GM12878 (cell line): ENCODE data around the gene VMP1. TPM values are rescaled to one million over a fixed set of nuclear protein-coding genes. Genes with fewer than 3 reads are reported as not detected.

Experiments
- ATAC-seq: fragments of 200-7000 bp; cut with Tn5 transposase; 3 replicates; pipeline ENCODE4 v1.9.1; 2020; ENCODE audit warnings: mild to moderate bottlenecking, moderate library complexity
- BruUV-seq: library from RNA; stranded (reverse); fragments of 400-500 nt; replicated peaks from 2 replicates; lab custom pipeline; 2021; lab: Mats Ljungman, UMichigan
- CTCF ChIA-PET: fragments of 300-600 bp; sonication (Branson Sonifier 250); formaldehyde crosslinking; extraction: SDS; loops from one replicate; lab custom pipeline; 2021; ENCODE audit warnings: inconsistent platforms; lab: Yijun Ruan, JAX
- POLR2A ChIA-PET: fragments of 350-600 bp; formaldehyde crosslinking; extraction: SDS; loops from one replicate; lab custom pipeline; 2021; ENCODE audit warnings: inconsistent platforms; lab: Charles Lee
- RAD21 ChIA-PET: fragments of 300-600 bp; sonication (Branson Sonifier 250); formaldehyde crosslinking; loops from one replicate; lab custom pipeline; 2023; ENCODE audit warnings: antibody characterized with exemption; ENCODE audit not compliant: unreplicated experiment; lab: Charles Lee
- SMC1A ChIA-PET: fragments of 300-600 bp; sonication (Branson Sonifier 250); formaldehyde crosslinking; loops from one replicate; lab custom pipeline; 2023; ENCODE audit not compliant: unreplicated experiment, uncharacterized antibody; lab: Charles Lee
- DNase-seq: peaks from one replicate; pipeline ENCODE4 v3.0.0-alpha.2; 2011; ENCODE audit warnings: low read depth, low spot score
- FAIRE-seq: peaks from 3 replicates; lab custom pipeline; 2011; peaks lifted over from hg19 to GRCh38; lab: Jason Lieb, UNC
- H2AFZ ChIP-seq: 2 replicates; pipeline ENCODE4 v1.6.0; 2011; ENCODE audit warnings: low read depth, low read length, control low read depth; ENCODE audit not compliant: control insufficient read depth
- H3K27ac ChIP-seq: 2 replicates; pipeline ENCODE4 v1.5.1; 2011; ENCODE audit warnings: control low read depth; ENCODE audit not compliant: control insufficient read depth, insufficient read depth
- H3K27me3 ChIP-seq, 2 experiments: replicated peaks in 1 of 2; 2 replicates each; pipeline versions ENCODE4 v1.6.0 to v1.6.1; 2011; ENCODE audit warnings: low read length in 1 of 2; ENCODE audit not compliant: control insufficient read depth in 2 of 2, insufficient read depth in 2 of 2
- H3K36me3 ChIP-seq, 2 experiments: 2 replicates each; pipeline ENCODE4 v1.5.1; 2011; ENCODE audit warnings: low read length in 1 of 2; ENCODE audit not compliant: control insufficient read depth in 2 of 2, insufficient read depth in 2 of 2
- H3K4me1 ChIP-seq: 2 replicates; pipeline ENCODE4 v1.6.1; 2011; ENCODE audit warnings: mild to moderate bottlenecking, low read length, moderate library complexity, mixed read lengths; ENCODE audit not compliant: control insufficient read depth, insufficient read depth
- H3K4me2 ChIP-seq: 2 replicates; pipeline ENCODE4 v1.6.0; 2011; ENCODE audit warnings: control low read depth; ENCODE audit not compliant: control insufficient read depth, insufficient read depth
- H3K4me3 ChIP-seq: fragments of 200-600 bp; sonication (generic); 2 replicates; pipeline ENCODE4 v1.5.1; 2016
- H3K79me2 ChIP-seq: 2 replicates; pipeline ENCODE4 v1.6.0; 2011; ENCODE audit warnings: low read length; ENCODE audit not compliant: control insufficient read depth, insufficient read depth
- H3K9ac ChIP-seq: 2 replicates; pipeline ENCODE4 v1.8.0; 2011; ENCODE audit warnings: low read length, control low read depth, mixed read lengths; ENCODE audit not compliant: control insufficient read depth, insufficient read depth
- H3K9me3 ChIP-seq: replicated peaks from 3 replicates; pipeline ENCODE4 v1.5.1; 2011; ENCODE audit warnings: mild to moderate bottlenecking, low read length; ENCODE audit not compliant: control insufficient read depth, insufficient read depth
- H4K20me1 ChIP-seq: 2 replicates; pipeline ENCODE4 v1.6.0; 2011; ENCODE audit not compliant: control insufficient read depth, insufficient read depth
- CBX5 ChIP-seq: sonication (generic); IDR thresholded peaks from 2 replicates; pipeline ENCODE4 v1.6.1; 2016; ENCODE audit warnings: low read depth, moderate library complexity, mild to moderate bottlenecking, inconsistent platforms
- MEF2A ChIP-seq: IDR thresholded peaks from 2 replicates; pipeline ENCODE4 v1.6.1; 2011; ENCODE audit warnings: low read depth, mild to moderate bottlenecking, low read length, moderate library complexity; ENCODE audit not compliant: insufficient read depth
- NBN ChIP-seq: fragments of 450-650 bp; IDR thresholded peaks from 2 replicates; pipeline ENCODE4 v1.6.1; 2016
- PAX8 ChIP-seq: fragments of 450-650 bp; IDR thresholded peaks from 2 replicates; pipeline ENCODE4 v1.6.1; 2017; ENCODE audit warnings: mild to moderate bottlenecking, moderate library complexity
- SRF ChIP-seq, 2 experiments: IDR thresholded peaks; 2 replicates each; pipeline ENCODE4 v1.6.1; 2011; ENCODE audit warnings: low read depth in 2 of 2, low read length in 2 of 2, mild to moderate bottlenecking in 1 of 2, moderate library complexity in 1 of 2
- TCF12 ChIP-seq: IDR thresholded peaks from 2 replicates; pipeline ENCODE4 v1.6.1; 2011; ENCODE audit warnings: low read depth, mild to moderate bottlenecking, low read length
- ZBED1 ChIP-seq: IDR thresholded peaks from 2 replicates; pipeline ENCODE4 v1.6.1; 2016; ENCODE audit warnings: borderline replicate concordance
- ZNF217 ChIP-seq: fragments of 450-650 bp; IDR thresholded peaks from 2 replicates; pipeline ENCODE4 v1.6.1; 2017; ENCODE audit warnings: antibody characterized with exemption, mild to moderate bottlenecking
- ZSCAN29 ChIP-seq: fragments of 450-650 bp; IDR thresholded peaks from 2 replicates; pipeline ENCODE4 v1.6.1; 2017; ENCODE audit warnings: mild to moderate bottlenecking, moderate library complexity
- WGBS: methylation state at CpG from one replicate; pipeline ENCODE4 v1.1.6; 2016; ENCODE audit warnings: low lambda C conversion rate; ENCODE audit not compliant: insufficient replicate concordance, insufficient coverage; ENCODE audit errors: missing lambda C conversion rate; 5-methylcytosine and 5-hydroxymethylcytosine counted together
- in situ Hi-C: fragments of 300-500 bp; cut with MboI; formaldehyde crosslinking; loops from 9 replicates; pipeline ENCODE4 v1.14.3; 2018; ENCODE audit warnings: mixed read lengths
- intact Hi-C: fragments of 100-400 bp; cut with micrococcal nuclease; formaldehyde crosslinking; loops from one replicate; pipeline ENCODE4 v1.14.2; 2022; ENCODE audit not compliant: unreplicated experiment
- polyA plus RNA-seq, 11 experiments: library from polyadenylated mRNA; depleted of rRNA in 4 of 11; unstranded in 6 of 11; stranded (reverse) in 5 of 11; fragments of >200 nt; fragmentation: Nextera tagmentation in 4 of 11; fragmentation: Illumina TruSeq in 1 of 11; extraction: Ambion mirVana in 4 of 11; extraction: Trizol in 1 of 11; gene quantifications; 1 replicate in 1 of 11; 2 replicates in 10 of 11; pipeline versions ENCODE4 v1.2.1 to v1.2.3, GENCODE V29; 2011 to 2016; ENCODE audit warnings: inconsistent platforms in 2 of 11, missing spikeins in 2 of 11, low read depth in 1 of 11
- total RNA-seq, 4 experiments: library from RNA; depleted of rRNA in 3 of 4; stranded (reverse); fragments of >200 nt in 3 of 4; fragmentation: Illumina TruSeq in 1 of 4; extraction: Trizol in 1 of 4; gene quantifications; 2 replicates each; pipeline versions ENCODE4 v1.2.1 to v1.2.3, GENCODE V29; 2013 to 2021
- TF ChIP-seq, protein P1 (sequence below): fragments of 450-650 bp; IDR thresholded peaks from 2 replicates; pipeline ENCODE4 v1.6.1; 2017; ENCODE audit warnings: mild to moderate bottlenecking, moderate library complexity
- TF ChIP-seq, protein P2 (sequence below): IDR thresholded peaks from 2 replicates; pipeline ENCODE4 v1.6.1; 2011; ENCODE audit warnings: mild to moderate bottlenecking, low read depth, low read length, moderate library complexity; ENCODE audit not compliant: insufficient replicate concordance

The VMP1 gene
- total and polyA plus RNA-seq, 10 of the 15 experiments (the other 5 are each of a cell fraction or from before 2014, with no cell fraction given) = 88.4 to 199 (median 132) TPM

DNA sequence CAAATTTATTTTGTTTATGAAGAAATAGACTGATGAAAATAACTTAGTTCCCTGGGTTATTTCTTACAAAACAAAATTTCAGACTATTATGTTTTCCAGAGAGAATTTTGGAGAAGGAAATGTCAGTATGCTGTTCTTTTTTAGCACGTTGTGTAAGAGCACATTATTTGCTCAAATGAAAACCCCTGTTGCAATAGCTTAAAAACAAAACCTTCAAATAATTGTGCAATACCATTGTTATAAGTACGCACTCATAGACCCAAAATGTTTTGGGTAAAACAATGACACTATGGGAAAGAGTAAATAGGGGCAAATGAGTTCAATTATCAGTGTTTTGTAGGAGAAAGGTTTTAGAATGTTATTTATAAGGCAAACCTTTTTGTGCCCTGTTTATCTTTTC is 18.2 kb downstream of the VMP1 start:
- Histone ChIP-seq H2AFZ (no peak overlapping the region), H3K27me3 (no peaks in the 10 kb centered on the region), H4K20me1 (no peaks in the 10 kb centered on the region), H3K27ac (no peak overlapping the region), H3K4me1 (no peaks in the 10 kb centered on the region; the same call in 1 of the 2 replicates), H3K9ac (no peak overlapping the region), H3K4me3 (no peak overlapping the region), H3K9me3 (no peaks in the 10 kb centered on the region), H3K4me2 (no peak overlapping the region), H3K36me3 (no peaks in the 10 kb centered on the region), H3K79me2 (peaks cover 13% of the 10 kb centered on the region)
- POLR2A ChIA-PET = interaction anchor here (0.6 to 1.1 kb wide), 3 partner anchors 8 to 25 kb away, joined by 3 to 6 read pairs (median 4); no protein-coding TSS in a partner anchor
- no TSS peak for BruUV-seq
- in situ Hi-C loops (no loop called here), intact Hi-C loops (no loop called here)
- 73% methylated on average over 2 of the region's 2 CpGs for WGBS
- TF ChIP-seq SRF (IDR thresholded peaks at IDR 0.05; ENCODE audit: low read depth in 2 of 2, low read length in 2 of 2) = no peak
- TF ChIP-seq ZNF217 = no peak
- no peak for TF ChIP-seq ZBED1
- TF ChIP-seq ZSCAN29 = no peak
- TF ChIP-seq PAX8 = no peak
- no peak for TF ChIP-seq CBX5
- no peak for FAIRE-seq
- ATAC-seq = no peak
- CTCF ChIA-PET = interaction anchor here (0.9 to 2.7 kb wide), 4 partner anchors 10 to 415 kb away, joined by 3 to 8 read pairs (median 4); no protein-coding TSS in a partner anchor
- RAD21 ChIA-PET = no interaction called here
- SMC1A ChIA-PET = interaction anchor here (0.6 to 2.1 kb wide), 5 partner anchors 8 to 409 kb away, joined by 3 to 6 read pairs (median 3); partner anchors contain the start of genes PTRH2 and VMP1
- DNase-seq = no peak

DNA sequence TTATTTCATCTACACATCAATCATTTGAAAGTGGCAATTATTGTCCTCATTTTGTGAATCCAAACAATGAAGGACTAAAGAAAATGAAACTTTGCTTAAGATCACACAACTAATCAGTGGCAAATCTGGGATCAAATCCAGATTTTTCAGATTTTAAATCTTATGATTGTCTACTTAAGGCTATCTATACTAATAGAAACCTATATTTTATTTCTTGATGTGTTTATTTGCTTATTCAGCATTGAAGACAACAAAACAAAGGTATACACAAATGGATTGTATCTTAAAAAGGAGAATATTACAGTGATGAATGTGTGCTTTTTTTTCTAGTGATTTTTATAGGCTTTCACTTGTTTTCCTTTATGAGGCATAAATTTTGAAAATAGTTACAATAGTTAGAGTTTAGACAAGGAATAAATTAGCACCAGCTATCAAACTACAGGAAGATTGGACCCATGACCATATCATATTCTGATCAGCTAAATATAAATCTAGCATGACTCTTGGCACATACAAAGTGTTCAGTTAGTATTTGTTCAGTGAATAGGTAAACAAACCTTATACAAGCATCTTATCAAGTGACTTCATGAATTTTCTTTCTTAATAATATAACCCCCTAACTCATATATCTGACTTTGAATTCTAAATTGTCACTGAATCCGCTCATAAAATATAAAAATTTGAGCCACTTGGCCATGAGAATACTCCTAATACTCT is 20.5 kb downstream of the VMP1 start:
- no peaks in the 10 kb centered on the region for H4K20me1 ChIP-seq
- WGBS = 100% methylated on average over 1 of the region's 1 CpG
- H3K79me2 ChIP-seq = peaks cover 8% of the 10 kb centered on the region
- ATAC-seq = no peak
- H3K36me3 ChIP-seq = no peaks in the 10 kb centered on the region
- H3K4me3 ChIP-seq = no peak overlapping the region
- no TSS peak for BruUV-seq
- SMC1A ChIA-PET = interaction anchor here (1.4 to 2.1 kb wide), 2 partner anchors 14 to 26 kb away, joined by 3 to 4 read pairs; no protein-coding TSS in a partner anchor
- intact Hi-C loops = no loop called here
- in situ Hi-C loops = no loop called here
- H2AFZ ChIP-seq = no peak overlapping the region
- CTCF ChIA-PET = interaction anchor here (0.6 to 1.0 kb wide), 2 partner anchors 12 to 508 kb away, joined by 3 to 4 read pairs; partner anchors contain the start of gene GDPD1
- no peaks in the 10 kb centered on the region; the same call in 1 of the 2 replicates for H3K4me1 ChIP-seq
- no peak overlapping the region for H3K9ac ChIP-seq
- RAD21 ChIA-PET = no interaction called here
- no peak for FAIRE-seq
- no peaks in the 10 kb centered on the region for H3K27me3 ChIP-seq
- H3K4me2 ChIP-seq = no peak overlapping the region
- no peaks in the 10 kb centered on the region for H3K9me3 ChIP-seq
- H3K27ac ChIP-seq = no peak overlapping the region
- no peak for DNase-seq
- POLR2A ChIA-PET = no interaction called here
- TF ChIP-seq MEF2A = no peak
- no peak for TF ChIP-seq TCF12
- TF ChIP-seq, protein P1, sequence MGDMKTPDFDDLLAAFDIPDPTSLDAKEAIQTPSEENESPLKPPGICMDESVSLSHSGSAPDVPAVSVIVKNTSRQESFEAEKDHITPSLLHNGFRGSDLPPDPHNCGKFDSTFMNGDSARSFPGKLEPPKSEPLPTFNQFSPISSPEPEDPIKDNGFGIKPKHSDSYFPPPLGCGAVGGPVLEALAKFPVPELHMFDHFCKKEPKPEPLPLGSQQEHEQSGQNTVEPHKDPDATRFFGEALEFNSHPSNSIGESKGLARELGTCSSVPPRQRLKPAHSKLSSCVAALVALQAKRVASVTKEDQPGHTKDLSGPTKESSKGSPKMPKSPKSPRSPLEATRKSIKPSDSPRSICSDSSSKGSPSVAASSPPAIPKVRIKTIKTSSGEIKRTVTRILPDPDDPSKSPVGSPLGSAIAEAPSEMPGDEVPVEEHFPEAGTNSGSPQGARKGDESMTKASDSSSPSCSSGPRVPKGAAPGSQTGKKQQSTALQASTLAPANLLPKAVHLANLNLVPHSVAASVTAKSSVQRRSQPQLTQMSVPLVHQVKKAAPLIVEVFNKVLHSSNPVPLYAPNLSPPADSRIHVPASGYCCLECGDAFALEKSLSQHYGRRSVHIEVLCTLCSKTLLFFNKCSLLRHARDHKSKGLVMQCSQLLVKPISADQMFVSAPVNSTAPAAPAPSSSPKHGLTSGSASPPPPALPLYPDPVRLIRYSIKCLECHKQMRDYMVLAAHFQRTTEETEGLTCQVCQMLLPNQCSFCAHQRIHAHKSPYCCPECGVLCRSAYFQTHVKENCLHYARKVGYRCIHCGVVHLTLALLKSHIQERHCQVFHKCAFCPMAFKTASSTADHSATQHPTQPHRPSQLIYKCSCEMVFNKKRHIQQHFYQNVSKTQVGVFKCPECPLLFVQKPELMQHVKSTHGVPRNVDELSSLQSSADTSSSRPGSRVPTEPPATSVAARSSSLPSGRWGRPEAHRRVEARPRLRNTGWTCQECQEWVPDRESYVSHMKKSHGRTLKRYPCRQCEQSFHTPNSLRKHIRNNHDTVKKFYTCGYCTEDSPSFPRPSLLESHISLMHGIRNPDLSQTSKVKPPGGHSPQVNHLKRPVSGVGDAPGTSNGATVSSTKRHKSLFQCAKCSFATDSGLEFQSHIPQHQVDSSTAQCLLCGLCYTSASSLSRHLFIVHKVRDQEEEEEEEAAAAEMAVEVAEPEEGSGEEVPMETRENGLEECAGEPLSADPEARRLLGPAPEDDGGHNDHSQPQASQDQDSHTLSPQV = no peak
- TF ChIP-seq, protein P2, sequence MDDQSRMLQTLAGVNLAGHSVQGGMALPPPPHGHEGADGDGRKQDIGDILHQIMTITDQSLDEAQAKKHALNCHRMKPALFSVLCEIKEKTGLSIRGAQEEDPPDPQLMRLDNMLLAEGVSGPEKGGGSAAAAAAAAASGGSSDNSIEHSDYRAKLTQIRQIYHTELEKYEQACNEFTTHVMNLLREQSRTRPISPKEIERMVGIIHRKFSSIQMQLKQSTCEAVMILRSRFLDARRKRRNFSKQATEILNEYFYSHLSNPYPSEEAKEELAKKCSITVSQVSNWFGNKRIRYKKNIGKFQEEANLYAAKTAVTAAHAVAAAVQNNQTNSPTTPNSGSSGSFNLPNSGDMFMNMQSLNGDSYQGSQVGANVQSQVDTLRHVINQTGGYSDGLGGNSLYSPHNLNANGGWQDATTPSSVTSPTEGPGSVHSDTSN = no peak
- no peak for TF ChIP-seq CBX5
- no peak for TF ChIP-seq SRF (IDR thresholded peaks at IDR 0.05; ENCODE audit: low read depth in 2 of 2, low read length in 2 of 2)
- TF ChIP-seq NBN = no peak
